Measurements from ENCODE around the gene AGRP.

Gene AGRP

DNA sequence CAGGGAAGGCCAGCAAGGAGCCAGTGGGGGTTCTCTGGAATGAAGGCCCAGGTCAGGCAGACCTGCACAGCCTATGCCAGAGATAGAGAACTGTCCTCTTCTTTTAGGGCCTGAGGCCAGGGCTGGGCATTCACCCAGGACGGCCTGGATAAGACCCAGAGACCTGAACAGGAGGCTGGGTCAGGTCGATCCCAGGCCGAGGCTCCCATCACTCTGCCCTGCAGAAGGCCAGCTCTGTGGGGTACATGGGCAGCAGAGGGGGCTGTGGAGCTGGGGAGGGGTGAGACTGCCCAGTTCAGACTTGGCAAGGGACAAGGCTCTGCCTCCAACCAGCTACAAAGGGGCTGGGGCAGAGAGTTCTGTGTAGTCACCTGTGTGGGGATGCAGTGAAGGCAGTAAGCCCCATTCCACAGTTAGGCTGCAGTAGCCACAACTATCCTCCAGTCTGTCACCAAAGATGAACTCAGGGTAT is 37.9 kb downstream of the AGRP start:
- no peak for DNase-seq (ENCODE audit: low spot score)

DNA sequence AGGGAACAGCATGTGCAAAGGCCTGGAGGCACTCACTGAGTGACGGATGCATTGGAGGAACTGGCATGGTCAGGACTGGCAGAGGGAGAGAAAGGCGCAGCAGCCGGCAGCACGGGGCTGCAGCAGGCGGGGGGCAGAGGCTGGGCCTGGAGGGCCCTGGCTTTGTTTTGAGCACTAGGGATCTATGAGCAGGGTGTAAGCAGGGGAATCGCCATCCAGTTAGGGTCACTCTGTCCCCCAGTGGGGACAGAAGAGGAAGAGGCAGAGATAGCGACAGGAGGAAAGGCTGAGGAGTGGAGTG is 38.3 kb downstream of the AGRP start:
- DNase-seq (ENCODE audit: low spot score): no peak

DNA sequence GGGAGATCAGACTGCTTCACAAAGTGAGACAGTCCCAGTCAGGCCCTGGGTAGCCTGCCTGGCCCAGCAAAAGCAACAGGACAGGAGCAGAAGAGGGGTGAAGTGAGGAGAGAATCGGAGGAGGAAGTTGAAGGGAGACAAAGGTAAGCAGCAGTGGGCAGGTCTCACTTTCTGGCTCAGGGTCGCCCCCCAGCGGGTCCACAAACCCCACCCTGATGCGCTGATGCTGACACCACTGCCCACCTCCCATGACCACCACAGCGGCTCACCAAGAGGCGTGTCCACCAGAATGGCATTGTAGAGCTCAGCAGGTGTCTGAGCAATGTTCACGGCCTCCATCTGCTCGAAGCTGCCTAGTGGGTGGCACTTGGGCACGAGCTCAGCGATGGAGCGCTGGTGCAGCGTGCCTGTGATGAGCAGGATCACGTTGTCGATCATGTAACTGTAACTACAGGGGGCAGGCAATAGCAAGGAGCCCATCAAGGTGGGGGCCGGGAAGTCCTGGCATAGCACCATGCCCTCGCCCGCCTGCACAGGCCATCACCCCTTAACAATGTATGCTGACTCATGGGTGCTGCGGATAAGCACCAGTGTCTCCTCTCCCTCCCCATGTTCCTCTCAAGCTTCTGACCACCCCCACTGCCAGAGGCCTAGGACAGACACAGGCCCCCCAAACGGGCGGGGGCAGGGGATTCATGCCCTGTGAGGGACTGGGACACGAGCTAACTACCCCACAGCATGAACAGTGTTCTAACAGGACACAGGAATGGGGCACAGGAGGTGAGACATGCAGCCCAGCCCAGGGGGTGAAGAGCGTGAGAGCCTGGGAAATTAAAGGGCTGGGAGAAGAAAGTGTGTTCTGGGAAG is 38.9 kb downstream of the AGRP start:
- no peak for DNase-seq (ENCODE audit: low spot score)

DNA sequence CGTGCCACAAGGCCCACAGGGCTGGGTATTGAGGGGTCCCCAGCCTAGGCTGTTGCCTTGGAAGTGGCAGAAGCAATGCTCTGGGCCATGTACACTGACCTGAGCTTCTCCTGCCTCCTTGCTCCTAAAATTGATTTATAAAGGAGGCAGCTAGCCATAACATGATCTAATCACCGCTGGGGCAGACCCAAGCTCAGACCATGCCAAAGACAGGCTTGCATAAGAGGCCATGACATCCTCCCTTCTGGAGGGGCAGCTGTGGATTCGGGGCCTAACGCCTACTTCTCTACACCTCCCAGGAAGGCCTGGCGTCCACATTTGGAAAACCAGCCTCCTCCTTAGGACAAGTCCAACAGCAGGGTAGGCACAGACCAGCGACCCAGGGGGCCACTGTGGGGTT is 40.1 kb downstream of the AGRP start:
- no peak for DNase-seq (ENCODE audit: low spot score)

DNA sequence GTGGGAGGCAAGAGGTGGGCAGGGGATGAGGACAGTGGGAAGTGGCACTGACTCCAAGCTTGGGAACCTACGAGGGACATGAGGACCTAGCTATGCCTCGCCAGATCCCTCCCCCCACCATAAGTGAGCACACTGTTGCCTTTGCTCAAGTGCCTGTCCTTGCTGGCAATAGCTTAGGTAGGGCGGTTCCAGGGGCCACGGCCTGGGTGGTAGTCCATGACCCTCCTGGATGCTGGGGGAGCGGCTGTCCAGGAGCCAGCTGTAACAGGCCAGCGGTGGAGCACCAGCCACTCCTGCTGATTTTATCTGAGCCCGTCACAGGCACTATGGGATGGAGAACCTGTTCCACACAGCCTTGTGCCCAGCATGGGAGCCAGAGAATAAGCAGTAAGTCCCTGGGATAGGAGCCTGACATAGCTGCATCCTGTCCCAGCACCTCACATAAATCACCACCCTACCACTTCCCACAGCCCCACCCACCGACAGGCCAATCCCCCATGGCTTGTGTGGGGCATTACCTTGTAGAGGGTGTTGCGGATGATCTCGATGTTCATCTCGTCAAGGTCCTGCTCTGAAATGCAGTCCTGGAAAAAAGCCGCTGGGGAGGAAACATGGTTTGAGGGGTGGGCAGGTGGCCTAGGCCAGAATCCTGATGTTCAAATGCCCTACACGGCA is 40.6 kb downstream of the AGRP start:
- no peak for DNase-seq (ENCODE audit: low spot score)

DNA sequence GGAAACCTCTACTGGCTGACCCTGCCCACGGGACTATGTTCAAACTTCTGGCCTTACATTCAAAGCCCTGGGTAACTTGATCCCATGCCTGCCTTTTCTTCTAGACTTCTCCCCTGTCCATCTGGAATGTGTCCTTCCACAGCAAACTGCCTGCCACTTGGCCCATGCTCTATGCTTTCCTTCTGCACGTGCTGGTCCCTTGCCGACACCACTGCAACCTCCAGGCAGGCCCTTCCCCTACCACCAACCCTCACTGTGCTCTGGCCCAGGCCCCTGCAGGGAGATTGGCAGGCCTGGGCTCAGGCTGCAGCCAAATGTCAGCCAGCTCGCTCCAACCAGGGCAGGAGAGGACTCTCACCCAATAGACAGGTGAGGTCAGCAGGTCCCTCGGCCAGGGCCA is 41.4 kb downstream of the AGRP start:
- DNase-seq (ENCODE audit: low spot score): no peak

DNA sequence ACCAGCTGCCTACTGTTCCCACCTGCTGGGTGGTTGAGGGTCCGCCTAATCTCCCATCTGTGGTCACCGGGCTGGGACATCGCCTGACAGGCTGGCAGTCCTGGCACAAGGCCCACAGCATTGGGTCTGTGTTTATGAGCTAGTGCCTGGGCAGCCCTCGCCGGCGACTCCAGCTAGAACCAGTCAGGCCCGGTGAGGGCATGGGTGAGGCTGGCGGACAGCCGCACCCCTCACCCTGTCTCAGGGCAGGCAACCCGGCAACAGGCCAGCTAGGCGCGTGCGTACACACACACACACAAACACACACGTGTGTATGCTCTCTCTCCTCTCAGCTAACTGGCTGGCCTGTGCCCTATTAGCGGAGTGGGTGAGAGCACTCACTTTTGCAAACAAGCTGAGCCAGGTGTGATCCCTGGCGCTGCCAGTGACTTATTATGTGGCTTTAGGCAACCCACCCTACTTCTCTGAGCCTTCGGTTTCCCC is 42.0 kb downstream of the AGRP start:
- DNase-seq (ENCODE audit: low spot score): peak; percentile 77

DNA sequence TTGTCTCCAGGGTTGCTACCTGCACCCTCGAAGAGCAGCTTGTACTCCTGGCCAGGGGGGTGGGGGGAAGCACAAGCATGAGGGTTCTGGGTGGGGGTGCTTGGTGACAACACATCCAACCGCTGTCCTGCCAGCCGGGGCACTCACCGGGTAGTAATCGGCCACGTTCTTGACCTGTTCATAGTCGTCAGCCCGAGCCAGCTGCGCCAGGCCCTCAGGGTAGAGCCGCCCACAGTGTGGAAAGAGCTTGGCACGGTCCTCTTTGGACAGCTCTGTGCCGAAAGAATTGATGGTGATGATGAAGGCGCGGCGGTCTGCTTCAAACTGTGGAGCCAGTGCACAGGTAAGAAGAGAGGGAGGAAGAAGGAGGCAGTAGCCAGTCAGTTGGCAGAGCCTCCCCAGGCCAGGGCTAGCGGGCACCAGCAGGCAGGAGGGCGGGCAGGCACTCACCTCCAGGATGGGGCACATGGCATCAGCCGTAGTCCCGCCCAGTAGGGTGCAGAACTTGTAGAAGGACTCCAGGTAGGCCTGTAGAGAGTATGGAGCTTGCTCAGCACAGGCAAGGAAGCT is 44.4 kb downstream of the AGRP start:
- no peak for DNase-seq (ENCODE audit: low spot score)

DNA sequence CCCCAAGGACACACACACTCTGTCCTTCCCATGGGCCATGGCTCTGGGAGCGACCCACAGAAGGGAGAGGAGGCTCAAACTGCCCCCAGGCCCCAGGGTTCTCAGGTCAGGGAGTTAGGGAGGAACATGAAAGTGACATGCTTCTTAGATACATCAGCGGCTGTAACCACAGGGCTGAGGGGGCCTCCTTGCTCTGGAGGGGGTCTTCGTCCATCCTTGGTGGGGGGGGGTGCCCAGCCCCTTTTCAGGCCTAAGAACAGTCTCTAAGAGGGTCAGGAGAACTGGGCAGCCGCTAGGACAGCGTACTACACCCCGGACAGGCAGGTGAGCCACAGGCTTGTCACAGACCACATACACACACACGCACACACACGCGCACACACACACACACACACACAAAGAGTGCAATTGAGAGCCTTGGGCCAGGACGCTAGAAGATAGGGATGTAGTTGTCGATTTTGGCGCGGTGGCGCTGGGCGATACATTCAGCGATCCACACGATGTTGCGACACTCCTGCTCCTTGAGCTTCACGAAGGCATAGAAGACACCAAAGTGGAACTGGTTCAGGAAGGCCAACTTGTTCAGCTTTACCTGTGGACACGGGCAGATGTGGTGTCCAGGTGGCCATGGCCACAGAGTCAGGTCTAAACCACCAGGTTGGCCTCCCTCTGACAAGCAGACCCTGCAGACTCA is 45.1 kb downstream of the AGRP start:
- DNase-seq (ENCODE audit: low spot score): no peak

DNA sequence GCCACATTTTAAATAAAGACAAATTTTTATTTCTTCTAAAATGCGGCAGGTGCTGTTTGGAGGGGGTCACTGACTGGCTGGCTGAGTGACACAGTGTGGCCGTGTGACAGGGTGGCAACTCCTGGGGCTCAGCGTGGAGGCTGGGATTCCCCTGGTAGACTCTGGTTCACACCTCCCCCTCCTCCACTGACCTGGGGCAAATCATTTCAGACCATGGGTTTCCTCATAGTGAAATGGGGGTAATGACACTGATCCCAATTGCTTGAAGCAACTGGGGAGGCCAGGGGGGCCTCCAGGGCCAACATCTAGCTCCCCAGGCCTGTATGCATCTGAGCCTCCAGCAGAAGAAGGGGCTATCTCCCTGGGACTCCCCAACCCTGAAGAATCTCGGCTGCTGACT is 45.8 kb downstream of the AGRP start:
- DNase-seq (ENCODE audit: low spot score): no peak

DNA sequence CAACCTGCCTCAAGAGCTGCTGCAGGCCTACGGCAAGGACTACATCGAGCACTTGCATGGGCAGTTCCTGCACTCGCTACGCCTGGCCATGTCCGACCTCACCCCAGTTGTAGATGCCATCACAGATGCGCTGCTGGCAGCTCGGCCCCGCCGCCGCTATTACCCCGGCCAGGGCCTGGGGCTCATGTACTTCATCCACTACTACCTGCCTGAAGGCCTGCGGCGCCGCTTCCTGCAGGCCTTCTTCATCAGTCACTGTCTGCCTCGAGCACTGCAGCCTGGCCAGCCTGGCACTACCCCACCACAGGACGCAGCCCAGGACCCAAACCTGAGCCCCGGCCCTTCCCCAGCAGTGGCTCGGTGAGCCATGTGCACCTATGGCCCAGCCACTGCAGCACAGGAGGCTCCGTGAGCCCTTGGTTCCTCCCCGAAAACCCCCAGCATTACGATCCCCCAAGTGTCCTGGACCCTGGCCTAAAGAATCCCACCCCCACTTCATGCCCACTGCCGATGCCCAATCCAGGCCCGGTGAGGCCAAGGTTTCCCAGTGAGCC is 46.6 kb downstream of the AGRP start:
- no peak for DNase-seq (ENCODE audit: low spot score)

DNA sequence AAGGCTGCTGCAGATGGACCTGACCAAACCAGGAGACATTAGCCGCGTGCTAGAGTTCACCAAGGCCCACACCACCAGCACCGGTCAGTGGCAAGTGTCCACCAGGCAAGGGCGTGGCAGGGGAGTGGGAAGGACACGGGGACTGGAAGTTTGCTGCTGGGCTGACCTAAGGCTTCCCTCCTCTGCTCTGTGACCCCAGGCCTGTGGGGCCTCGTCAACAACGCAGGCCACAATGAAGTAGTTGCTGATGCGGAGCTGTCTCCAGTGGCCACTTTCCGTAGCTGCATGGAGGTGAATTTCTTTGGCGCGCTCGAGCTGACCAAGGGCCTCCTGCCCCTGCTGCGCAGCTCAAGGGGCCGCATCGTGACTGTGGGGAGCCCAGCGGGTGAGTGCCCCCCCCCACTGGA is 47.6 kb downstream of the AGRP start:
- no peak for DNase-seq (ENCODE audit: low spot score)

DNA sequence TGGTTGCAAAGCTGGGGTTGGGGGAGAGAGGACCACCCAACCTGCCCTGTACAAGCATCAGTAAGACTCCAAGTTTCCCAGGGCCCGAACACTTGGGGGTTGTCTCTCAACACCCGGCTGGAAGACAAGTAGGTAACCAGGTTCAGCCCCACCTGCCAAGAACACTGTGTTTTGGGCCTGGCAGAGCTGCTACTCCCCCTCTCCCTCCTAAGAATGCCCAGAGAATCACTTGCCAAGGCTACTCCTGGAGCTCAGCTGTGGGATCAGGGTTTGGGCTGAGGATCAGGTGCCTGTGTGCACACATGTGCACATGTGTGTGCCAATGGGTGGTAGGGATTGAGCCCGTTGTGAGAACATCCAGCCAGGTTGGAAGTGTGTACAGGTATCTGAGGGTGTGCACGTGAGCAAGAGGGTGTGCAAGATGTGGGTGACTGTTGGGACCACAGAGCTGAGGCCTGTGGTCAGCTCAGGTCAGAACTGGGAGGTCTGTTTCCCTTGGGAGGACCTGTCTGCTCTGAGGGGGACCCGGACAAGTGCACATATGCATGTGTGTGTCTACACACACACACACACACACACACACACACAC is 50.1 kb downstream of the AGRP start:
- DNase-seq (ENCODE audit: low spot score): no peak

All from D341Med (cell line).